HPDE6-E6E7 (cell line): ENCODE measurements around the gene CDYL2.

Source experiments
- DNase-seq: peaks from one replicate; pipeline ENCODE4 v3.0.0; 2011; ENCODE audit warnings: missing footprints; ENCODE audit errors: extremely low spot score

Gene CDYL2

DNA sequence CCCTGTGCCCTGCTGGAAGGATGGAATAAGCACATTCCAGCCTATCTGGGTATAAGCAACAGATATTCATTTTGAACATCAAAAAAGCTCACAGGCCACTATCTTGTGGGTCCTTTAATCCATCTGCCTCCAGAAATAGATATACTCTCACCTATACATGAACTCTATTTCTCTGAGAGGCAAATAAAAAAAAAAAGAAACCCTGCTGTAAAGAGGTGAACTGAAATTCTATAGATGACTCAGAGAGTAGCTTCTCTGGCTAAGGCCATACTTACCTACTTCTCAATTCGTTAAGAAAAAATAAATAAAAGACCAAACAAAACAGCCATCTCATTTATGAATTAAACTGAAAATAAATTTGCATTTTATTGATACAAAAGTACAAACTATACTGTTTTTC lies 177.3 kb downstream of the CDYL2 start:
- DNase-seq: no peak

DNA sequence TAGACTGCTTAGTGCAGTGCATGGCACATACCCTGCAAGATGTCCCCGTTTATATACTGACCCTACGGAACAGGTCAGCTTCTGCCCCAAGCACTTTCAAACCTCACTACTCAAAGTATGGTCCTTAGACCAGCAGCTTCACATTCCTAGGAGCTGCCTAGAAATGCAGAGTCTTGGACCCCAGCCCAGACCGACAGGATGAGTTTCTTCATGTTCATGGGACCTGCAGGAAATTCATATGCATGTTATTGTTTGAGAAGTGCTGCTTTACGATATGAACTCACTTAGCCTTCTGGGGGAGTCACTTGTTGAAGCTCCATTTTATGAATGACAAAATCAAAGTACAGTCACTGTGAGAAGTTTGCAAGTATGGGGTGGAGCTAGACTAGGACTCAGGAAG lies 181.0 kb downstream of the CDYL2 start:
- DNase-seq: no peak

DNA sequence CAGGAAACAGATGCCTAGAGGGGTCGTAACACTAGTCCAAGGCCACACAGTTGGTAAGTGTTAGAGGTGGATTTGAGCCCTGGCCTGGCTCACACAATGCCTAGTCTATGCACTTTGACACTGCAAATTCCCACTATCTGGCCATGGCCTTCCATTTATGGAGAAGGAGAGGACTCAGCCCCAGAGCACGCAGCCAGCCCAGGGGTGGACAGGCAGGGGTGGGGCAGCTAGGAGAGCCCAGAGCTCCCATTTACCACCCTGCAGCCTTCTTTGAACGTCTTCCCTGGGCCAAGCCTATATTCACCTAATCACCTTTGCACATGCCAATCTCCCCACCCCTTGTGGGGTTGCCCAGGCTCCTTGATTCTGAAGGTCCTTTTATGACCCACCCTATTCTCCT lies 182.4 kb downstream of the CDYL2 start:
- DNase-seq: no peak

DNA sequence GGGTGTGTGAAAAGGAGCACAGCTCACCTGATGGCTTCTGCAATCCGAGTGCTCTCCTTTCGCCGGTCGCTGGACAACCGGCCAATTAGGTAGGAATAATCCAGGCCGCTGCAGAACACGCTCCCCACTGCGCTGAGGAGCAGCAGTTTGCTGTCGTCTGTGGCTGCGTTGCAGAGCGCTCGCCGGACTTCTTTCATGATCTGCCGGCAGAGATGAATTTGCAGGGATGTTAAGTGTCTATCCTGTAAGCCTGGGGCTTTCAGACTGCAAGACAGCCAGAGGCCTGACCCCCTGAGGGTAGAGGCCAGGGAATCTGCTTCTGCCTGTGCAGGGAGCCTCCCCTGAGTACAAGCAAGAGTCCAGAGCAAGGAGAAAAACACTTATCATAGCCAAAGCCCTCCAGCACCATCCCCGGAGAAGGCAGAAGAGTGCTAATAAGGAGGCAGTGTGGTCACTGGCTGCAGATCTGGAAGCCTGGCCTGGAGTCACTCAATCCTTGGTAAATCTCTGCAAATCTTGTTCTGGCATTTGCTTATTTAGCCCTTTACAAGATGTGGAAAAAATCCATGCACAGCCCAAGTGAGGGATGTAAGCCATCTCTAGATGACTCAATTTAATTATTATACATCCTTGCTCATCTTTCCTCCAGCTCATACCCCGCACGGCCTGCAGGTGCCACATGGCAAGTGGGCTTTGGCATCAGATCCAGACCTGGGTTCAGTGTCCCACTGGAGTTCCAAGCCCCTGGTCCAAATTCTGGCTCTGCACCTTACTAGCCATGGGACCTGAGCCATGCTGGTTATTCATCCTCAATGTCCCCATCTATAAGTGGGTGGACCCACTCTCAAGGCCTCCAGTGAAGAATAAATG lies 183.4 kb downstream of the CDYL2 start:
- no peak for DNase-seq

DNA sequence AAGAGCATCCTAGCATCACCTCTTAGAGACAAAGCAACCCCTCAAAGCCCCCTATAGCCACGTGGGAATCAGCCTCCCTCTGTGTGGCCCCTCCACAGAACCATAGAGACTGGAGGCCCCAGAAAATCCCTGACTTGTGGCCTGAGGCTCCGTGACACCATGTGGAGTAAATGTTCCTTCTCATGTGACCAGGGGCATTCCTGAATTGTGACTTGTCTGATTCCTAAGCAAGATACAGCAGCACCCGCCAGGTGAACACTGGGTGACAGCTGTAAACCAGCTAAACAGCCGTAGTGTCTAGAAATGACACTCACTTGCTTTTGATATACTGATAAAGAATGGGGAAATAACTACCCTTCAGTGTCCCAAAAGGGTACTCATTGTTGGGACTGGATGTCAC lies 184.6 kb downstream of the CDYL2 start:
- peak; percentile 27 for DNase-seq

DNA sequence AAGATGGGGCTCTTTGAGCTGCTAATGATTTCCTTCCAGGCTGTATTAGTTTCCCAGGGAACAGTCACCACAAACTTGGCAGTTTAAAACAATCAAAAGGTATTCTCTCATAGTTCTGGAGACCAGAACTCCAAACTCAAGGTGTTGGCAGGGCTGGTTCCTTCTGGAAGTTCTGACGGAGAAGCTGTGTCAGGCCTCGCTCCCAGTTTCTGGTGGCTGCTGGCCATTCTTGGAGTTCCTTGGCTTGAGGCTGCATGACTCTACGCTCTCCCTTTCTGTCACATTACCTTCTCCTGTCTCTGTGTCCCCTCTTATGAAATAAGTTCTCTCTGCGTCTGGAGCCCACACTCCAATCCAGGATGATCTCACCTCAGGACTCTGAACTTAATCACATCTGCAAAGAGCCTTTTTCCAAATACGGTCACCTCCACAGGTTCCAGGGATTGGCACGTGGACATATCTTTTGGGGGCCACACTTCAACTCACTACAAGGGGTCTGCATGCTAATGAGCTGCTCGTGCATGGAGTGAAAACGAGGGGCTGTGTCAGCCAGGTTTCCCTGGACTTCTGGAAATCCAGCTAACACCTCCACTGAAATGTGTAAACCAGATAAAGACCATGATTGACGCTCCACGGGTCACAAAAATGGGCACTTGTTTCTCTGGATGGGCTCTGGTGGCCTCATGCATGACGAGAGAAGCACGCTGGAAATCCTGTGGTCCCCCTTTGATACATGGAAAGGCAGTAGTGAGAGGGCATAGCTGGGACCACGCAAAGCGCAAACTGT lies 185.3 kb downstream of the CDYL2 start:
- no peak for DNase-seq

DNA sequence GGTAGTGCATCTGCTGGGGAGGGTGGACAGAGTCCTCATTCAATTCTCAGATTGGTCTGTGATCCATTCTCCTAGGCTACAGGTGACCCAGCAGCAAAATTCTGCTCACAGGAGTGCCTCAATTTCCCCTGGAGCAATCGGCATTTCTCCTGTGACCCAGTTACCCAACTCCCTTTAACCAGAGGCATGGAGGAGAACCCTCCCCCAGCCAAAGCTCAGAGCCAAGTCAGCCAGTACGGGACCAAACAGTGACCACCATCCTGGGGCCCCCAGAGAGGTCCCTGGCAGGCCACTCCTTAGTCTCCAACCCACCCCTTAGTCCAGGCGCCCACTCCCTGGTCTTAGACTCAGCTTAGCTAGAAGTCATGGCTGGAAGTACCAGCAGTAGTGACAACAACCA lies 188.0 kb downstream of the CDYL2 start:
- no peak for DNase-seq

DNA sequence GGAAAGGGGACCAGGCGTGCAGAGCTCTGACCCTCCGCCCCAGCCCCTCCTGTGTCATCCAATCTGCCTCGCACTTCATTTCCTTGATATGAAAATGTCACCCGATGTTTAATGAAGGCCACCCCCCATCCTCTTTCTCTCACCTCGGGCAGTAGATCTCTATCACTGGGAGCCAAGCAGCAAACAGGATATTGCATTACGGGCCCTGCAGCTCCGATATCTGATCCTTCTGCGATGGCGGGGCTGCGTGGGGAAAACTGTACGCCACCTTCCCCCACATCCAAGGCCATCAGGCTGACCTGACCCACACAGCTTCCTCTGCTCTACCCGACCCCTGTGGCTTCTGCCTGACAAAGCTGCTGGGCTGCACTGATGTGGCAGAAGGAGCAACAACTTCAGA lies 188.7 kb downstream of the CDYL2 start:
- DNase-seq: no peak

DNA sequence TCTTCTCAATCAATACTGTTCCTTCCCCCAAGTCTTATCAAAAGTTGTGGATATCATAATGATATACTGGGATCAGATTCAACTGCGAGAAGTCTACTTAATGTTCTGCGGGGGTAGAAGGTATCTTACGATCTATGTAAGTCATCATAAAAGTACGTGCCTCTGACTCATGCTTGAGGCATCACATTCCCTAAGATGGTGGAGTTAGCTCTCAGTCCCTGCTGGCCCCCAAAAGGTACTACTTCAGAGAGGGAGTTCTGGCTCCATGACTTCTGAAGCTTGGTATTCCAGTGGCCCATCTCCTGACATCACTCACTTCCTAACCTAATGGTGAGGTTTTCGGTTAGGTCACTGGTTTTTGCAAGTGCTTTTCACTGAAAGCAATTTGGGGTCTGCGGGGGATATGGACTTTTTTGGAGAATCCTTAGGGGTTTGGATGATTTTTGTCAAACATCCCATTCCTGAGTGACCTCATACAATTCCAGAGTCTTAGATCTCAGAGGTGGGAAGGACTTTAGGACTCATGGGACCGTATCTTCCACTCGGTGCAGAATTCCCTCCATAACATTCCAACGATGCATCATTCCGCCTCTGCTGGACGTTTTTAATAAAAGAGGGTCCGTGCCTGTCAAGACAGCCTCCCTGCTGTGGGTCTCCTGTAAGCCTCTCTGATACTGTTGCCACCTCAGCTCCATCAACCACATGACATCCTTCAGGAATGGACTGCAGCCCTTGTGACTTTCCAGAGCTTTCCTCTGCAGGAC lies 189.3 kb downstream of the CDYL2 start:
- DNase-seq: no peak

DNA sequence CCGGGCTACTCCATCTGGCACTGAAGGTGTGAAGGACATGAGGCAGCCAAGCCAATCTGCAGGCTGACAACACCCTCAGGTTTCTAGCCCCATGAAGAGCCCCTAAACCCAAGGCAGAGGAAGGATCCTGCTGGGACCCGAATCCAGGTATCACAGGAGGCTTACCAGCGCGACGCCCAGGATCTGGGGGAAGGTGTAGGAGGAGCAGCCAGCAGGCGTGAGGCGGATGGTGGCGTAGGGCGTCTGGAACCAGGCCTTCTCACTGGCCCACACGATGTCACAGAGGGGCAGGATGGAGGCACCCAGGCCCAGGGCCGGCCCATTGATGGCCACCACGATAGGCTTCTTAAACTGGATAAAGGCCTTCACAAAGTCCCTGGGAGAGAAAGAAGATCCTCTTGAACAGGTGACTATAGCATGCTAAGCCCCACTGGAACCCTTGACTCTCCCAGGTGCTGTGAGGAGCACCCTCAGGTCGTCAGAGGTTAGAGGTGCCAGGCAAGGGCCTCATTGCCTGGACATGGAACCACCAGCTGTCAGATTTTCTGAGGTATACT lies 191.9 kb downstream of the CDYL2 start:
- no peak for DNase-seq

DNA sequence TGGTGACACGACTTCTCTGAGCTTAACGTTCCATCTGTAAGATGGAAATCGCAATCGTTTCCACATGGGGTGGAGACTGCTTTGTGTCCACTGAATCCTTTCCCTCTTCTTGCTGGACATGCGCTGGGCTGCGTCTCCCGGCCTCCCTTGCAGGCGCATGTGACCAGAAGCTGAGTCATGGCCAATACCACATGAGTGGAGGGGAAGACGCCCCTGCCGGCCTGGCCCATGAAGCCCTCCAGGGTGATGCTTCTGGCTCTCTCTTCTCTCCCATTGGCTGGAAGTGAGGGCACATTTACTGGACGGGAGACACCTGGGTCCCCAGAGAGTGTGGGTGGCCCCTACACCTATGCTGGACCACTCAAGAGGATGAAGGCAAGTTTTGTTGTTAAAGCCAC lies 192.5 kb downstream of the CDYL2 start:
- no peak for DNase-seq

DNA sequence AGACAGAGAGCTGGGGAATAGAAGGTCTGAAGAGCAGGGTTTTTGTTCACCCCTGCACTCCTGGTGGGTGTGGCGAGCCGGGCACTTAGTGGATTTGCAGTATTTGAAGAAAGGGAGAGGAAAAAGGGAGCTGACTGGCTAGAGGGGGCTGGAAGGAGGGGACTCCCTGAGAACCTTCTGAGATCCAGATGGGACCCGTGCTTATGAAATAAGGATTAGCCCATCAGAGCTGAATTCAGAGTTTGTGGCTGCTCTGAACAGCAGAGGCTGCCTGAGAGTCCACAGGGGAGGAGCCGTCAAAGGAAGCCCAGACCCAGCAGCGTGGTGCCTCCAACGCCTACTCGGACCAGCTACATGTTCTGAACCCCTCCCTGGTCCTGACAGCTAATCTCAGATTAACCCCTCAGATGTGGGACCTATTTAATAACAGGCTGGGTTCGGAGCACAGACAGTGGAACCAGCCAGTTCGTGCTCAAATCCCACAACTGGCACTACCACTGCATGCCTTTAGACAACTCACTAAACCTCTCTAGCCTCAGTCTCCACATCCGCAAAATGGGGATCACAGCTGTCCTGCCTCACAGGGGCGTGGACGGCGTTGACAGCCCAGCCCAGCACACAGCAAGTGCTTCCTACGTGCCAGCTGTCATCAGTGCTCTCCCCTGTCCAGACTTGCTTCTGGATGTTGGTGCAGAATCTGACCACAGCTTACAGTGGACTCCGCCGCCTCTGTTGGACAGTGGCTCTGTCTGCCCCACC lies 193.0 kb downstream of the CDYL2 start:
- DNase-seq: no peak

DNA sequence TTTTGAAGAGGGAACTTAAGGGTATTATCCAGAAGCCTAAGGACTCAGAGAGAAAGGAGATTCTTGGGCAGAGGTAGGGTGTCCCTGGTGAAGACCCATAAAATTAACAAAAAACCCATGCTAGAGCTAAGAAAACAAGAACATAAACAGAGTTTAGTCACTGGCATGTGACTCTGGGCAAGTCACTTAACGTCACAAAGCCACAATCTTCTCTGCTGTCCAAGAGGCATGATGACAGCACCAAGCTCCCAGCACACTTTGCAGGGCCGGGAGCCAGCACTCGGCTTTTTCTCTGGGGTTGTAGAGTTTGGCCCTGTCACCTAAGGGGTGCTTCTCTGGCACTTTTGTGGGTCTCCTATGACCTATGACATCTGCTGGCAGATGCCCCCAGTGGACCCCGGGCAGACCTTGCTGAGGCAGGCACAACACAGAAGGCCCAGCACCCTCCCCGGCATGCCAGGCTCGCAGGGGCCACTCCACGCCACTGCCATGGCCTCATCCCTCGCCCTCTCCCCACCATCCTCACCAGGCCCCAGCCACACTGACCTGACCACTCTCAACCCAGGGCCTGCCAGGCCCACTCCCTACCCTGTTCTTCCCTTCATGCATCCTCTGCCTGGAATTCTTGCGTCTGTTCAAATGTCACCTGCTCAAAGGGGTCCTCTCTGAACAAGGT lies 193.8 kb downstream of the CDYL2 start:
- no peak for DNase-seq

DNA sequence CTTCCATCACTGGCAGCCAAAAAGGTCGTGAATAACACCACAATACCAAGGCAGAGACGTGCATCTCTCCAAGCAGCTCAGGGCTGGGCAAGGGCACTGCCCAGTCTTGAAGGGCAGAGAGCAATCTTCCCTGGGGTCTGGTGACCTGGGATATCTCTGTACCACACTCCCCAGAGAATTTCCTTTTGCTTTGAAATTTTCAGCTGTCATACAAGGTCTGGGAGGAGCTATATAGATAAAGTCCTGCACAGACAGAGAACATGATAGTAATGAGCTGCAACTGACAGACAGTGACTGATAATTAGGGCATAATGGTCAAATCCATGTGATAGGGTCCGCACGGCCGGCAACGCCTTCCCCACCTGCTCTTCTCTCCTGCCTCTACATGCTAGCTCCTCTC lies 195.5 kb downstream of the CDYL2 start:
- DNase-seq: no peak

DNA sequence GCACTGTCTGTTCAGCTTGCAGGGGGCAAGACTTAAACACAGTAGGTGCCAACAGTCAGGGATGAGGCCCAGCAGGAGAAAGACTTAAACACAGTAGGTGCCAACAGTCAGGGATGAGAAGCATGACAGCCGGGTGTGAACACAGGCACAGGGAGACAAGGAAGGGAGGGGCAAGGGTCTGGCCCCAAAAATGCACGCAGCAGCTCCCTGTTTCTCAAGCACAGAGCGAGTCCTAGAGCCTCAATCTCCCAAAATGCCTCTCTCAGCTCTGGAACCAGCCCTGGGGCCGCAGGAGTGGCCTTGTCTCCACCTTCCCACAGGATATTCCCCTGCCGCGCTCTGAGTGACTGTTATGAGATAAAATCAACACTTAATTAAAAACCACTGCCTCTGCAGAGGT lies 197.2 kb downstream of the CDYL2 start:
- no peak for DNase-seq

DNA sequence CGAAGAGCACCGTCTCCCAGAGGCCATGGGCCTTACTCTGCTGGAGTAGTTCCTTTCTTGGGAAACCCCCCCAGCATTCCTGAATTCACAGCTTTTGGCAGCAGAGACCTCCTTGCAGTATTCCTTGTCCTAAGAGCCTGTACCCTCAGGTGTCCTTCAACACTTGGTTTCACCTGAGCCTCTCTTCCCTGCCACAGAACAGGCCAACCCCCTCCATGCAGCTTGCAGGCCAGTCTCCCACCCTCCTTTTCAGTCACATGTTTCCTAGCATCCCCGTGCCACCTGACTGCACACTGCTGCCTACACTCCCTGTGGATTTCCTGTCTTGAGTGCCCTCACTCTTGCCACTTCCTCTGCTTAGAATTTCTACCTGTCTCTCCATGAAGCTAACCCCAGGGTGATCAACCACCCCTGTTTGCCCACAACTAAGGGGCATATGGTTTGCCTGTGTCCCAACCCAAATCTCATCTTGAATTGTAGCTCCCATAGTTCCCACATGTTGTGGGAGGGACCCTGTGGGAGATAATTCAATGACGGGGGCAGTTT lies 198.1 kb downstream of the CDYL2 start:
- no peak for DNase-seq

DNA sequence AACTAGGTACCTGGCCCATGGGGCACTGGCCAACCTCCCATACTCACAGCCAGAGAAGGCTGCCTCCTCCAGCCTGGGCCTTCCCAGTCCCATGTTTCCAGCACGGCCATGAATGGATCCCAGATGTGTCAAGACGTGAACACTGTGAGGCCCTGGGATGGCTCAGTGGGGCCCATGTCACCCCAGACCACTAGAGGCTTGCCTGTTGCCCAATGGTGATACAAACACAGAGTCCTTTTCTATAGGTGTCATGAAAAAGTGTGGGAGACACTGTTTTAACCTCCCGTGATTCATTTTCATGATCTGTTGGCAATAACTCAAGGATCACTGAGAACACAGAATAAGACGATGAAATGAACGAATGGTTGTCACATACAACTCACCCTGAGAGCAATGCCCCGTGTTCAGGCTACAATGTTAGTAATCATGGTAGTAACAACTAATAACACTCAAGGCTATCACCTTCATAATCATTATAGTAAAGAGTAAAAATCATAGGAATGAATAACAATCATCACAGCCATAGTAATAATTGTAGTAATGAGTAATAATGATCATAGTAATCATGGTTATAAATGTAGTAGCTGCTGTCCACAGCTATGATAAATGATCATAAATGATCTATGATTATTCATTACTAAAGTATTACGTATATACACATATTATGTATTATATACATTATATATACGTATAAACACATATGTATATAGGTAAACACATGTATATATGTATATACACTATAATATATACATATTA lies 199.6 kb downstream of the CDYL2 start:
- DNase-seq: no peak

DNA sequence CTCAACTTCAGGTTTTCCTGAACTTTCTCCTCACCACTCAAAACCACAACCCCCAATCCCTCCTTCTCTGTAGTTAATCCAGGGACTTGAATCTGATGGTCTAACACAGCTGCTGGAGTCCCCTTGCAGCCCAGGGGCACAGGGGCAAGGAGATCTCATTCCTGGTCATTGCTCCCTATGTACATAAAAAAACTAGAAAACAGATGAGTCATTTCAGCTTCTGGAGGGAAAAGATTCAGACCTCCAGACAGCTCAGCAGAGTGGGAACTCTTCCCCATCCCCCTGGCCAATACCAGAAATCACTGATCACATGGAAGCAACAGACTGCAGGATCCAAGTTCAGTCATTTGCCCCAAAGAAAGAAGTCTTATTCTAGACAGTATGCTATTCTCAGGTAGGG lies 201.5 kb downstream of the CDYL2 start:
- DNase-seq: no peak

DNA sequence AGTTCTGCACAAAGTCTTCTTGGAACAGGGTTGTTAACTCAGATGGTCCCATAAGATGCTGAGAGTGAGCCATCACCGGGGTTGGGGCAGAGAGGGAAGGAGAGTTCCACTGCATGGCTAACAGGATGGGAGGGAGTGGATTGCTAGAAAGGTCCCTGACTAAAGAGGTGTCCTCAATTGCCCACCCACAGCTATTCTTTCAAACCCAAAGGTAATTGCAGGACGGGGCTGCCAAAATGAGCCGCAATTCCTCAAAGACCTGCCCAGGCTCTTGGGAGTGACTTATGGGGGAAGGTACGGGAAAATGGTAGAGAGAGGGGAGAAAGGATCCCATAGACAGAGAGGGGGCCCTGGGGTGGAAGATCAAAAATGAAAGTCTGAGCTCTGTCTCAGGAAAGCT lies 203.2 kb downstream of the CDYL2 start:
- DNase-seq: no peak

DNA sequence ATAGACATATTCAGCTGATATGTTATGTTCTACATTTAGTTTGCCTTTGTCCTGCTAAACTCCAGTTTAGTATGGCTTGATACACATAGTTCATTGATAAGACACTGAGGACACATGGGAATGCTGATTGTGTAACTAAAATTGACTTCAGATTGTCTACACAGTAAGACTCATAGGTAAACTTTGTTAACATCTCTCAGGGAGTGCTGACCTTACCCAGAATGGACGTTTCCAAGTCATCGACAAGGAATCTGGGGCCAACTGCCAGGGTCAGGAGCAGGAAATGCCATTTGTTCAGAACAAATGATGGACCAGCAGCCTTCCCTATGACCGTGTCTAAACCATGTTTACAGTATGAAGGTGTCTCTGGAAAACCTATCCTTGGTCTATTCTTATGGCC lies 204.9 kb downstream of the CDYL2 start:
- no peak for DNase-seq
